H1 (cell line): ENCODE results near the gene ATXN2. TPM values are rescaled to one million over a fixed set of nuclear protein-coding genes. Genes with fewer than 3 reads are reported as not detected.
A peak's percentile ranks its signal among the peaks of the same experiment; 100 is the strongest.

Source experiments
- CTCF ChIA-PET: fragments of 300-600 bp; sonication (Branson Sonifier 250); formaldehyde crosslinking; loops from one replicate; lab custom pipeline; 2021; ENCODE audit not compliant: partially characterized antibody; lab: Charles Lee
- POLR2A ChIA-PET: fragments of 300-600 bp; sonication (Branson Sonifier 250); formaldehyde crosslinking; loops from one replicate; lab custom pipeline; 2021; ENCODE audit warnings: inconsistent platforms; ENCODE audit not compliant: partially characterized antibody; lab: Charles Lee
- DNase-seq, 2 experiments: peaks; one replicate each; pipeline versions ENCODE4 v3.0.0 to v3.0.0-alpha.2; 2010 to 2022; ENCODE audit warnings: low spot score in 2 of 2, low read depth in 1 of 2, mixed read lengths in 1 of 2
- FAIRE-seq: peaks from 2 replicates; lab custom pipeline; 2011; peaks lifted over from hg19 to GRCh38; lab: Jason Lieb, UNC
- H2AFZ ChIP-seq: 2 replicates; pipeline ENCODE4 v1.8.1; 2012; ENCODE audit warnings: low read length, inconsistent platforms
- H2AK5ac ChIP-seq: 2 replicates; pipeline ENCODE4 v1.6.1; 2013; ENCODE audit warnings: low read depth, low read length
- H2BK120ac ChIP-seq: replicated peaks from 2 replicates; pipeline ENCODE3; 2013; ENCODE audit warnings: low read depth, low read length, inconsistent platforms
- H2BK12ac ChIP-seq: 2 replicates; pipeline ENCODE4 v1.6.1; 2013; ENCODE audit warnings: low read depth, low read length
- H2BK15ac ChIP-seq: 2 replicates; pipeline ENCODE4 v1.6.1; 2013; ENCODE audit warnings: low read length
- H2BK20ac ChIP-seq: 2 replicates; pipeline ENCODE4 v1.6.1; 2013; ENCODE audit warnings: low read length
- H2BK5ac ChIP-seq: 2 replicates; pipeline ENCODE4 v1.6.1; 2013; ENCODE audit warnings: low read depth, low read length
- H3K14ac ChIP-seq: 2 replicates; pipeline ENCODE4 v1.6.1; 2013; ENCODE audit warnings: inconsistent platforms; ENCODE audit not compliant: insufficient read length
- H3K18ac ChIP-seq: 2 replicates; pipeline ENCODE4 v1.6.1; 2013; ENCODE audit warnings: low read length; ENCODE audit errors: extremely low read depth
- H3K23ac ChIP-seq: 2 replicates; pipeline ENCODE4 v1.6.1; 2013; ENCODE audit warnings: inconsistent platforms; ENCODE audit not compliant: insufficient read length
- H3K23me2 ChIP-seq: 2 replicates; pipeline ENCODE4 v1.6.1; 2013; ENCODE audit warnings: low read depth, low read length
- H3K27ac ChIP-seq: 2 replicates; pipeline ENCODE4 v1.6.1; 2011; ENCODE audit warnings: low read depth, low read length, inconsistent platforms
- H3K27me3 ChIP-seq, 4 experiments: replicated peaks in 1 of 4; 1 replicate in 1 of 4; 2 replicates in 3 of 4; pipeline versions ENCODE4 v1.6.1 to v1.8.1; 2011 to 2013; ENCODE audit warnings: low read length in 3 of 4, mild to moderate bottlenecking in 3 of 4, inconsistent platforms in 2 of 4, mixed read lengths in 2 of 4, moderate library complexity in 1 of 4; ENCODE audit not compliant: control insufficient read depth in 3 of 4, insufficient read depth in 3 of 4; ENCODE audit errors: extremely low read depth in 1 of 4
- H3K36me3 ChIP-seq, 4 experiments: 2 replicates each; pipeline versions ENCODE4 v1.6.1 to v1.8.1; 2011 to 2013; ENCODE audit warnings: mild to moderate bottlenecking in 4 of 4, low read length in 3 of 4, moderate library complexity in 2 of 4, control low read depth in 1 of 4, inconsistent platforms in 1 of 4; ENCODE audit not compliant: insufficient read depth in 4 of 4, control insufficient read depth in 2 of 4
- H3K4ac ChIP-seq: replicated peaks from 2 replicates; pipeline ENCODE3; 2013; ENCODE audit warnings: low read length, low read depth, mixed read lengths, inconsistent platforms; ENCODE audit not compliant: insufficient read length
- H3K4me1 ChIP-seq, 4 experiments: replicated peaks in 1 of 4; 1 replicate in 1 of 4; 2 replicates in 3 of 4; pipeline versions ENCODE4 v1.6.1 to v1.8.1; 2011 to 2013; ENCODE audit warnings: low read length in 3 of 4, inconsistent platforms in 2 of 4, mixed read lengths in 1 of 4; ENCODE audit not compliant: insufficient read depth in 4 of 4, control insufficient read depth in 3 of 4
- H3K4me2 ChIP-seq, 2 experiments: 2 replicates each; pipeline versions ENCODE4 v1.6.1 to v1.8.1; 2011 to 2013; ENCODE audit warnings: low read depth in 2 of 2, low read length in 2 of 2, control low read depth in 1 of 2, inconsistent platforms in 1 of 2, mild to moderate bottlenecking in 1 of 2; ENCODE audit not compliant: insufficient read depth in 1 of 2
- H3K4me3 ChIP-seq, 4 experiments: fragments of 200-600, 300-600 bp in 1 of 4; sonication (generic), shearing (Covaris generic), sonication (Bioruptor Twin) in 1 of 4; 2 replicates each; pipeline versions ENCODE4 v1.5.1 to v1.8.1; 2011 to 2016; ENCODE audit warnings: low read length in 4 of 4, low read depth in 3 of 4, control low read depth in 2 of 4, inconsistent platforms in 2 of 4, mild to moderate bottlenecking in 2 of 4, mixed read lengths in 1 of 4, moderate library complexity in 1 of 4; ENCODE audit not compliant: insufficient read depth in 2 of 4; ENCODE audit errors: extremely low read depth in 1 of 4
- H3K56ac ChIP-seq: replicated peaks from 2 replicates; pipeline ENCODE3; 2013; ENCODE audit warnings: low read depth, mild to moderate bottlenecking, mixed read lengths, low read length, inconsistent platforms; ENCODE audit not compliant: insufficient read length
- H3K79me1 ChIP-seq: 2 replicates; pipeline ENCODE4 v1.6.1; 2013; ENCODE audit warnings: low read depth, low read length, control low read depth
- H3K79me2 ChIP-seq, 2 experiments: 2 replicates each; pipeline versions ENCODE4 v1.6.1 to v1.8.1; 2012 to 2013; ENCODE audit warnings: low read length in 2 of 2, mild to moderate bottlenecking in 2 of 2, inconsistent platforms in 1 of 2; ENCODE audit not compliant: insufficient read depth in 2 of 2, control insufficient read depth in 1 of 2
- H3K9ac ChIP-seq, 4 experiments: replicated peaks in 1 of 4; 1 replicate in 1 of 4; 2 replicates in 3 of 4; pipeline versions ENCODE4 v1.6.1 to v1.8.1; 2011 to 2013; ENCODE audit warnings: low read depth in 3 of 4, low read length in 3 of 4, control low read depth in 2 of 4, mild to moderate bottlenecking in 2 of 4, moderate library complexity in 2 of 4, inconsistent platforms in 1 of 4; ENCODE audit errors: extremely low read depth in 1 of 4
- H3K9me3 ChIP-seq, 2 experiments: 2 replicates each; pipeline versions ENCODE4 v1.6.1 to v1.8.1; 2012 to 2013; ENCODE audit warnings: mild to moderate bottlenecking in 2 of 2, moderate library complexity in 2 of 2, control low read depth in 1 of 2, inconsistent platforms in 1 of 2, low read depth in 1 of 2, low read length in 1 of 2, mixed read lengths in 1 of 2; ENCODE audit not compliant: insufficient read depth in 2 of 2
- H4K20me1 ChIP-seq, 2 experiments: replicated peaks in 1 of 2; 2 replicates each; pipeline versions ENCODE3 to v1.8.1; 2011 to 2013; ENCODE audit warnings: inconsistent platforms in 2 of 2, low read length in 2 of 2, mild to moderate bottlenecking in 1 of 2; ENCODE audit not compliant: insufficient read depth in 2 of 2, control insufficient read depth in 1 of 2
- H4K5ac ChIP-seq: 2 replicates; pipeline ENCODE4 v1.6.1; 2013; ENCODE audit warnings: low read length, low read depth, mixed read lengths, inconsistent platforms; ENCODE audit not compliant: insufficient read length
- H4K8ac ChIP-seq: 2 replicates; pipeline ENCODE4 v1.8.0; 2013; ENCODE audit warnings: mild to moderate bottlenecking, moderate library complexity, low read length, inconsistent platforms; ENCODE audit not compliant: insufficient read depth; ENCODE audit errors: extremely low read depth
- H4K91ac ChIP-seq: replicated peaks from 2 replicates; pipeline ENCODE3; 2013; ENCODE audit warnings: low read length, mixed read lengths, inconsistent platforms; ENCODE audit not compliant: insufficient read length
- CBX8 ChIP-seq: fragments of 300-800, 300-1000 bp; sonication (generic); IDR thresholded peaks from 2 replicates; pipeline ENCODE4 v1.7.1; 2016; ENCODE audit warnings: low read depth, low read length, borderline replicate concordance
- CHD2 ChIP-seq: IDR thresholded peaks from 2 replicates; pipeline ENCODE4 v1.6.1; 2012; ENCODE audit warnings: low read length, improper control_type of control experiment
- HDAC2 ChIP-seq, 2 experiments: fragments of 300-600 bp in 1 of 2; sonication (generic) in 1 of 2; IDR thresholded peaks; 2 replicates each; pipeline ENCODE4 v1.6.1; 2011 to 2012; ENCODE audit warnings: low read depth in 2 of 2, low read length in 2 of 2, mild to moderate bottlenecking in 2 of 2, moderate library complexity in 2 of 2, borderline replicate concordance in 1 of 2, inconsistent platforms in 1 of 2
- MAX ChIP-seq: IDR thresholded peaks from 2 replicates; pipeline ENCODE4 v1.6.1; 2012; ENCODE audit warnings: inconsistent platforms
- NRF1 ChIP-seq: IDR thresholded peaks from 2 replicates; pipeline ENCODE4 v1.6.1; 2011; ENCODE audit warnings: mild to moderate bottlenecking, low read depth, low read length, improper control_type of control experiment
- TCF12 ChIP-seq: IDR thresholded peaks from 2 replicates; pipeline ENCODE4 v1.6.1; 2011; ENCODE audit warnings: low read depth, mild to moderate bottlenecking, low read length
- TEAD4 ChIP-seq: IDR thresholded peaks from 2 replicates; pipeline ENCODE4 v1.6.1; 2012; ENCODE audit warnings: low read depth, low read length, inconsistent platforms, mixed read lengths
- WGBS, 2 experiments: shearing (Covaris generic) in 1 of 2; methylation state at CpG; one replicate each; pipeline versions ENCODE4 v1.1.6 to v1.1.7; 2013 to 2015; ENCODE audit warnings: low lambda C conversion rate in 2 of 2, mixed read lengths in 2 of 2, inconsistent platforms in 1 of 2, low coverage in 1 of 2, missing lambda C conversion rate in 1 of 2; ENCODE audit not compliant: insufficient replicate concordance in 2 of 2, insufficient coverage in 1 of 2, insufficient read length in 1 of 2; ENCODE audit errors: extremely low coverage in 1 of 2, missing lambda C conversion rate in 1 of 2; 5-methylcytosine and 5-hydroxymethylcytosine counted together
- polyA plus RNA-seq, 7 experiments: library from polyadenylated mRNA; depleted of rRNA in 3 of 7; stranded (reverse) in 5 of 7; unstranded in 2 of 7; fragments of >200 nt in 5 of 7; fragments of 200-250 nt in 2 of 7; gene quantifications; 1 replicate in 5 of 7; 2 replicates in 1 of 7; 4 replicates in 1 of 7; pipeline versions ENCODE4 v1.2.1 to v1.2.3, GENCODE V29; 2011 to 2013; ENCODE audit warnings: missing spikeins in 2 of 7, mixed read lengths in 2 of 7
- total RNA-seq: library from RNA; stranded (reverse); fragmentation: NEBNext Ultra II Directional; extraction: Animal tissue kit (Norgen Biotek cat#: 25700); gene quantifications from 2 replicates; pipeline ENCODE4 v1.2.1, GENCODE V29; 2021
- TF ChIP-seq, protein P1 (sequence below), 3 experiments: IDR thresholded peaks; 1 replicate in 2 of 3; 2 replicates in 1 of 3; pipeline versions ENCODE4 v1.5.1 to v1.6.1; 2011; ENCODE audit warnings: low read length in 3 of 3, mild to moderate bottlenecking in 3 of 3, inconsistent platforms in 2 of 3, low read depth in 1 of 3, moderate library complexity in 1 of 3; ENCODE audit not compliant: insufficient read depth in 1 of 3; ENCODE audit errors: control extremely low read depth in 1 of 3

The ATXN2 gene
- total and polyA plus RNA-seq, 2 of the 8 experiments (the other 6 are each of a cell fraction or from before 2014, with no cell fraction given), result 46.6 to 80.7 TPM

GRCh38 chr12:111405149-111405858 is 193.8 kb downstream of the ATXN2 start:
- Histone ChIP-seq H3K14ac (no peak overlapping the region), H4K5ac (peak overlapping the region; percentile 90), H3K27ac (peak overlapping the region; percentile 87), H3K4me3 (peak overlapping the region; percentile 54 to 93 (median 66)), H3K18ac (peak overlapping the region; percentile 97), H3K4me2 (peak overlapping the region; percentile 77 to 79), H2BK20ac (peak overlapping the region; percentile 80; the same call in 1 of the 2 replicates), H3K4me1 (peaks cover 5 to 48% (median 31%) of the 10 kb centered on the region in 4 experiments), H2AFZ (peak overlapping the region; percentile 33; the same call in 1 of the 2 replicates), H3K36me3 (no peaks in the 10 kb centered on the region), H3K79me2 (peaks cover 33 to 44% of the 10 kb centered on the region in 2 experiments), H3K23me2 (peaks cover 11% of the 10 kb centered on the region; the same call in 1 of the 2 replicates), H3K23ac (no peak overlapping the region), H3K9ac (peak overlapping the region in 3 of 4 experiments; percentile 31 to 48 (median 45); a peak in 5 of 7 replicates), H2BK15ac (no peak overlapping the region), H3K79me1 (peaks cover 13% of the 10 kb centered on the region), H2BK5ac (peak overlapping the region; percentile 88), H4K20me1 (peaks cover 7 to 13% of the 10 kb centered on the region in 2 experiments), H4K91ac (peak overlapping the region; percentile 95), H2BK12ac (no peak overlapping the region; the same call in 1 of the 2 replicates), H3K9me3 (no peaks in the 10 kb centered on the region), H2BK120ac (no peak overlapping the region), H2AK5ac (0 out of 2 replicates have a peak overlapping the region, but pooled peaks have one; percentile 79), H3K56ac (no peak overlapping the region), H3K4ac (no peak overlapping the region), H4K8ac (peak overlapping the region; percentile 92; the same call in 1 of the 2 replicates), H3K27me3 (no peaks in the 10 kb centered on the region)
- POLR2A ChIA-PET, result interaction anchor here (1.0 to 6.4 kb wide), 18 partner anchors 8 to 280 kb away, joined by 3 to 64 read pairs (median 7); partner anchors contain the start of genes ACAD10, ATXN2 and BRAP
- CTCF ChIA-PET, result interaction anchor here (0.6 to 22.8 kb wide), 9 partner anchors 7 to 607 kb away, joined by 3 to 838 read pairs (median 4); no protein-coding TSS in a partner anchor
- FAIRE-seq (no peak), DNase-seq (peak; percentile 100)
- WGBS, 2 experiments, result 3% methylated on average over 20 of the region's 59 CpGs; no CpG with 5 or more reads in 1 of the 2 experiments
- TF ChIP-seq CBX8 (no peak), CHD2 (no peak), NRF1 (no peak), MAX (peak; percentile 79), TCF12 (0 out of 2 replicates have a peak, but pooled peaks have one; percentile 49), HDAC2 (IDR thresholded peaks at IDR 0.05; ENCODE audit: borderline replicate concordance in 1 of 2, low read depth in 2 of 2, low read length in 2 of 2) (no peak), TEAD4 (no peak)
- TF ChIP-seq, protein P1, sequence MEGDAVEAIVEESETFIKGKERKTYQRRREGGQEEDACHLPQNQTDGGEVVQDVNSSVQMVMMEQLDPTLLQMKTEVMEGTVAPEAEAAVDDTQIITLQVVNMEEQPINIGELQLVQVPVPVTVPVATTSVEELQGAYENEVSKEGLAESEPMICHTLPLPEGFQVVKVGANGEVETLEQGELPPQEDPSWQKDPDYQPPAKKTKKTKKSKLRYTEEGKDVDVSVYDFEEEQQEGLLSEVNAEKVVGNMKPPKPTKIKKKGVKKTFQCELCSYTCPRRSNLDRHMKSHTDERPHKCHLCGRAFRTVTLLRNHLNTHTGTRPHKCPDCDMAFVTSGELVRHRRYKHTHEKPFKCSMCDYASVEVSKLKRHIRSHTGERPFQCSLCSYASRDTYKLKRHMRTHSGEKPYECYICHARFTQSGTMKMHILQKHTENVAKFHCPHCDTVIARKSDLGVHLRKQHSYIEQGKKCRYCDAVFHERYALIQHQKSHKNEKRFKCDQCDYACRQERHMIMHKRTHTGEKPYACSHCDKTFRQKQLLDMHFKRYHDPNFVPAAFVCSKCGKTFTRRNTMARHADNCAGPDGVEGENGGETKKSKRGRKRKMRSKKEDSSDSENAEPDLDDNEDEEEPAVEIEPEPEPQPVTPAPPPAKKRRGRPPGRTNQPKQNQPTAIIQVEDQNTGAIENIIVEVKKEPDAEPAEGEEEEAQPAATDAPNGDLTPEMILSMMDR (IDR thresholded peaks at IDR 0.05; ENCODE audit: control extremely low read depth in 1 of 3, insufficient read depth in 1 of 3, low read depth in 1 of 3, low read length in 3 of 3), result peak; percentile 63 to 67 (median 66)
